H1 (cell line): ENCODE data around the gene CCDC152. TPM values are rescaled to one million over a fixed set of nuclear protein-coding genes. Genes with fewer than 3 reads are reported as not detected.
"Not testable (repeated sequence)": the region's sequence is repeated elsewhere in the genome, so short reads cannot be mapped to it uniquely, and the experiment has no call there.

Experiments
- CTCF ChIA-PET: fragments of 300-600 bp; sonication (Branson Sonifier 250); formaldehyde crosslinking; loops from one replicate; lab custom pipeline; 2021; ENCODE audit not compliant: partially characterized antibody; lab: Charles Lee
- POLR2A ChIA-PET: fragments of 300-600 bp; sonication (Branson Sonifier 250); formaldehyde crosslinking; loops from one replicate; lab custom pipeline; 2021; ENCODE audit warnings: inconsistent platforms; ENCODE audit not compliant: partially characterized antibody; lab: Charles Lee
- DNase-seq, 2 experiments: peaks; one replicate each; pipeline versions ENCODE4 v3.0.0 to v3.0.0-alpha.2; 2010 to 2022; ENCODE audit warnings: low spot score in 2 of 2, low read depth in 1 of 2, mixed read lengths in 1 of 2
- FAIRE-seq: peaks from 2 replicates; lab custom pipeline; 2011; peaks lifted over from hg19 to GRCh38; lab: Jason Lieb, UNC
- H2AFZ ChIP-seq: 2 replicates; pipeline ENCODE4 v1.8.1; 2012; ENCODE audit warnings: low read length, inconsistent platforms
- H2AK5ac ChIP-seq: 2 replicates; pipeline ENCODE4 v1.6.1; 2013; ENCODE audit warnings: low read depth, low read length
- H2BK120ac ChIP-seq: replicated peaks from 2 replicates; pipeline ENCODE3; 2013; ENCODE audit warnings: low read depth, low read length, inconsistent platforms
- H2BK12ac ChIP-seq: 2 replicates; pipeline ENCODE4 v1.6.1; 2013; ENCODE audit warnings: low read depth, low read length
- H2BK15ac ChIP-seq: 2 replicates; pipeline ENCODE4 v1.6.1; 2013; ENCODE audit warnings: low read length
- H2BK20ac ChIP-seq: 2 replicates; pipeline ENCODE4 v1.6.1; 2013; ENCODE audit warnings: low read length
- H2BK5ac ChIP-seq: 2 replicates; pipeline ENCODE4 v1.6.1; 2013; ENCODE audit warnings: low read depth, low read length
- H3K14ac ChIP-seq: 2 replicates; pipeline ENCODE4 v1.6.1; 2013; ENCODE audit warnings: inconsistent platforms; ENCODE audit not compliant: insufficient read length
- H3K18ac ChIP-seq: 2 replicates; pipeline ENCODE4 v1.6.1; 2013; ENCODE audit warnings: low read length; ENCODE audit errors: extremely low read depth
- H3K23ac ChIP-seq: 2 replicates; pipeline ENCODE4 v1.6.1; 2013; ENCODE audit warnings: inconsistent platforms; ENCODE audit not compliant: insufficient read length
- H3K23me2 ChIP-seq: 2 replicates; pipeline ENCODE4 v1.6.1; 2013; ENCODE audit warnings: low read depth, low read length
- H3K27ac ChIP-seq: 2 replicates; pipeline ENCODE4 v1.6.1; 2011; ENCODE audit warnings: low read depth, low read length, inconsistent platforms
- H3K27me3 ChIP-seq, 4 experiments: replicated peaks in 1 of 4; 1 replicate in 1 of 4; 2 replicates in 3 of 4; pipeline versions ENCODE4 v1.6.1 to v1.8.1; 2011 to 2013; ENCODE audit warnings: low read length in 3 of 4, mild to moderate bottlenecking in 3 of 4, inconsistent platforms in 2 of 4, mixed read lengths in 2 of 4, moderate library complexity in 1 of 4; ENCODE audit not compliant: control insufficient read depth in 3 of 4, insufficient read depth in 3 of 4; ENCODE audit errors: extremely low read depth in 1 of 4
- H3K36me3 ChIP-seq, 4 experiments: 2 replicates each; pipeline versions ENCODE4 v1.6.1 to v1.8.1; 2011 to 2013; ENCODE audit warnings: mild to moderate bottlenecking in 4 of 4, low read length in 3 of 4, moderate library complexity in 2 of 4, control low read depth in 1 of 4, inconsistent platforms in 1 of 4; ENCODE audit not compliant: insufficient read depth in 4 of 4, control insufficient read depth in 2 of 4
- H3K4ac ChIP-seq: replicated peaks from 2 replicates; pipeline ENCODE3; 2013; ENCODE audit warnings: low read length, low read depth, mixed read lengths, inconsistent platforms; ENCODE audit not compliant: insufficient read length
- H3K4me1 ChIP-seq, 4 experiments: replicated peaks in 1 of 4; 1 replicate in 1 of 4; 2 replicates in 3 of 4; pipeline versions ENCODE4 v1.6.1 to v1.8.1; 2011 to 2013; ENCODE audit warnings: low read length in 3 of 4, inconsistent platforms in 2 of 4, mixed read lengths in 1 of 4; ENCODE audit not compliant: insufficient read depth in 4 of 4, control insufficient read depth in 3 of 4
- H3K4me2 ChIP-seq, 2 experiments: 2 replicates each; pipeline versions ENCODE4 v1.6.1 to v1.8.1; 2011 to 2013; ENCODE audit warnings: low read depth in 2 of 2, low read length in 2 of 2, control low read depth in 1 of 2, inconsistent platforms in 1 of 2, mild to moderate bottlenecking in 1 of 2; ENCODE audit not compliant: insufficient read depth in 1 of 2
- H3K4me3 ChIP-seq, 4 experiments: fragments of 200-600, 300-600 bp in 1 of 4; sonication (generic), shearing (Covaris generic), sonication (Bioruptor Twin) in 1 of 4; 2 replicates each; pipeline versions ENCODE4 v1.5.1 to v1.8.1; 2011 to 2016; ENCODE audit warnings: low read length in 4 of 4, low read depth in 3 of 4, control low read depth in 2 of 4, inconsistent platforms in 2 of 4, mild to moderate bottlenecking in 2 of 4, mixed read lengths in 1 of 4, moderate library complexity in 1 of 4; ENCODE audit not compliant: insufficient read depth in 2 of 4; ENCODE audit errors: extremely low read depth in 1 of 4
- H3K56ac ChIP-seq: replicated peaks from 2 replicates; pipeline ENCODE3; 2013; ENCODE audit warnings: low read depth, mild to moderate bottlenecking, mixed read lengths, low read length, inconsistent platforms; ENCODE audit not compliant: insufficient read length
- H3K79me1 ChIP-seq: 2 replicates; pipeline ENCODE4 v1.6.1; 2013; ENCODE audit warnings: low read depth, low read length, control low read depth
- H3K79me2 ChIP-seq, 2 experiments: 2 replicates each; pipeline versions ENCODE4 v1.6.1 to v1.8.1; 2012 to 2013; ENCODE audit warnings: low read length in 2 of 2, mild to moderate bottlenecking in 2 of 2, inconsistent platforms in 1 of 2; ENCODE audit not compliant: insufficient read depth in 2 of 2, control insufficient read depth in 1 of 2
- H3K9ac ChIP-seq, 4 experiments: replicated peaks in 1 of 4; 1 replicate in 1 of 4; 2 replicates in 3 of 4; pipeline versions ENCODE4 v1.6.1 to v1.8.1; 2011 to 2013; ENCODE audit warnings: low read depth in 3 of 4, low read length in 3 of 4, control low read depth in 2 of 4, mild to moderate bottlenecking in 2 of 4, moderate library complexity in 2 of 4, inconsistent platforms in 1 of 4; ENCODE audit errors: extremely low read depth in 1 of 4
- H3K9me3 ChIP-seq, 2 experiments: 2 replicates each; pipeline versions ENCODE4 v1.6.1 to v1.8.1; 2012 to 2013; ENCODE audit warnings: mild to moderate bottlenecking in 2 of 2, moderate library complexity in 2 of 2, control low read depth in 1 of 2, inconsistent platforms in 1 of 2, low read depth in 1 of 2, low read length in 1 of 2, mixed read lengths in 1 of 2; ENCODE audit not compliant: insufficient read depth in 2 of 2
- H4K20me1 ChIP-seq, 2 experiments: replicated peaks in 1 of 2; 2 replicates each; pipeline versions ENCODE3 to v1.8.1; 2011 to 2013; ENCODE audit warnings: inconsistent platforms in 2 of 2, low read length in 2 of 2, mild to moderate bottlenecking in 1 of 2; ENCODE audit not compliant: insufficient read depth in 2 of 2, control insufficient read depth in 1 of 2
- H4K5ac ChIP-seq: 2 replicates; pipeline ENCODE4 v1.6.1; 2013; ENCODE audit warnings: low read length, low read depth, mixed read lengths, inconsistent platforms; ENCODE audit not compliant: insufficient read length
- H4K8ac ChIP-seq: 2 replicates; pipeline ENCODE4 v1.8.0; 2013; ENCODE audit warnings: mild to moderate bottlenecking, moderate library complexity, low read length, inconsistent platforms; ENCODE audit not compliant: insufficient read depth; ENCODE audit errors: extremely low read depth
- H4K91ac ChIP-seq: replicated peaks from 2 replicates; pipeline ENCODE3; 2013; ENCODE audit warnings: low read length, mixed read lengths, inconsistent platforms; ENCODE audit not compliant: insufficient read length
- WGBS, 2 experiments: shearing (Covaris generic) in 1 of 2; methylation state at CpG; one replicate each; pipeline versions ENCODE4 v1.1.6 to v1.1.7; 2013 to 2015; ENCODE audit warnings: low lambda C conversion rate in 2 of 2, mixed read lengths in 2 of 2, inconsistent platforms in 1 of 2, low coverage in 1 of 2, missing lambda C conversion rate in 1 of 2; ENCODE audit not compliant: insufficient replicate concordance in 2 of 2, insufficient coverage in 1 of 2, insufficient read length in 1 of 2; ENCODE audit errors: extremely low coverage in 1 of 2, missing lambda C conversion rate in 1 of 2; 5-methylcytosine and 5-hydroxymethylcytosine counted together
- polyA plus RNA-seq, 7 experiments: library from polyadenylated mRNA; depleted of rRNA in 3 of 7; stranded (reverse) in 5 of 7; unstranded in 2 of 7; fragments of >200 nt in 5 of 7; fragments of 200-250 nt in 2 of 7; gene quantifications; 1 replicate in 5 of 7; 2 replicates in 1 of 7; 4 replicates in 1 of 7; pipeline versions ENCODE4 v1.2.1 to v1.2.3, GENCODE V29; 2011 to 2013; ENCODE audit warnings: missing spikeins in 2 of 7, mixed read lengths in 2 of 7
- total RNA-seq: library from RNA; stranded (reverse); fragmentation: NEBNext Ultra II Directional; extraction: Animal tissue kit (Norgen Biotek cat#: 25700); gene quantifications from 2 replicates; pipeline ENCODE4 v1.2.1, GENCODE V29; 2021

Gene CCDC152
- total and polyA plus RNA-seq, 2 of the 8 experiments (the other 6 are each of a cell fraction or from before 2014, with no cell fraction given), result 2.6 to 9.5 TPM

- H3K79me1 ChIP-seq, H3K14ac ChIP-seq, H2BK5ac ChIP-seq, H3K56ac ChIP-seq, H2BK12ac ChIP-seq, FAIRE-seq, H2BK120ac ChIP-seq, H3K9ac ChIP-seq, H3K9me3 ChIP-seq, H3K27ac ChIP-seq, H3K4ac ChIP-seq, H3K4me2 ChIP-seq, H4K91ac ChIP-seq, H4K5ac ChIP-seq, H4K20me1 ChIP-seq, H3K23me2 ChIP-seq, H3K18ac ChIP-seq, H2AFZ ChIP-seq, H2BK15ac ChIP-seq, H3K27me3 ChIP-seq, H2BK20ac ChIP-seq, DNase-seq, H3K4me3 ChIP-seq, H2AK5ac ChIP-seq, H3K79me2 ChIP-seq, H3K23ac ChIP-seq, CTCF ChIA-PET, H4K8ac ChIP-seq, H3K36me3 ChIP-seq: not testable (repeated sequence)
- POLR2A ChIA-PET, result interaction anchor here (0.9 kb wide), 1 partner anchor 75 kb away, joined by 3 read pairs; no protein-coding TSS in a partner anchor
- WGBS, 2 experiments, result 95% methylated on average over 2 of the region's 2 CpGs; no CpG with 5 or more reads in 1 of the 2 experiments
- H3K4me1 ChIP-seq, result peaks cover 2 to 12% (median 7%) of the 10 kb centered on the region in 4 experiments; a peak in 4 of 7 replicates
These were observed 59.9 kb downstream of the CCDC152 start for GRCh38 chr5:42816546-42816945.
